ENCODE data around the gene SCRT2.

GRCh38 chr20:611843-612185 lies 63.8 kb downstream of the SCRT2 start:
- TF ChIP-seq CTCF (IDR thresholded peaks at IDR 0.05) (no peak), GTF2I (CRISPR knock-in tag; conservative IDR thresholded peaks at IDR 0.05) (no peak), ATF1 (CRISPR knock-in tag; IDR thresholded peaks at IDR 0.05) (no peak)
